Natural killer cell (primary cell): ENCODE data around the gene ARID2. TPM values are rescaled to one million over a fixed set of nuclear protein-coding genes. Genes with fewer than 3 reads are reported as not detected.

Experiments used
- ATAC-seq, 3 donors: fragments of 150-1000 bp in 2 of 3; fragments of 200-7000 bp in 1 of 3; cut with Tn5 transposase; 1 replicate in 1 of 3; 2 replicates in 2 of 3; pipeline ENCODE4 v1.10.0; 2021; ENCODE audit warnings: mild to moderate bottlenecking in 2 of 3, moderate library complexity in 2 of 3
- DNase-seq, 2 donors: peaks; one replicate each; pipeline versions ENCODE4 v3.0.0 to v3.0.0-alpha.2; 2013 to 2021; ENCODE audit warnings: mixed read lengths in 1 of 2
- H3K27ac ChIP-seq: one replicate; pipeline ENCODE4 v1.5.1; 2013; ENCODE audit warnings: mild to moderate bottlenecking, low read length
- H3K27me3 ChIP-seq: one replicate; pipeline ENCODE4 v1.6.1; 2013; ENCODE audit warnings: low read length; ENCODE audit not compliant: control insufficient read depth, insufficient read depth
- H3K36me3 ChIP-seq: one replicate; pipeline ENCODE4 v1.6.1; 2013; ENCODE audit warnings: low read length; ENCODE audit not compliant: control insufficient read depth, insufficient read depth
- H3K4me1 ChIP-seq: one replicate; pipeline ENCODE4 v1.6.1; 2013; ENCODE audit warnings: low read length; ENCODE audit not compliant: control insufficient read depth, insufficient read depth
- H3K4me3 ChIP-seq: one replicate; pipeline ENCODE4 v1.5.1; 2013; ENCODE audit warnings: low read length
- H3K9me3 ChIP-seq: one replicate; pipeline ENCODE4 v1.6.1; 2013; ENCODE audit warnings: low read length; ENCODE audit not compliant: control insufficient read depth, insufficient read depth
- H3K27ac Mint-ChIP-seq, 2 donors: one replicate each; pipeline ENCODE4 v1.8.0; 2022; ENCODE audit warnings: mild to moderate bottlenecking in 2 of 2, mixed read lengths in 2 of 2, moderate library complexity in 1 of 2
- H3K27me3 Mint-ChIP-seq, 2 donors: one replicate each; pipeline ENCODE4 v1.8.0; 2022; ENCODE audit warnings: low read depth in 2 of 2, mixed read lengths in 2 of 2
- H3K36me3 Mint-ChIP-seq: one replicate; pipeline ENCODE4 v1.8.0; 2022; ENCODE audit warnings: mixed read lengths
- H3K4me1 Mint-ChIP-seq, 2 donors: one replicate each; pipeline ENCODE4 v1.8.0; 2022; ENCODE audit warnings: mixed read lengths in 2 of 2
- H3K4me3 Mint-ChIP-seq: one replicate; pipeline ENCODE4 v1.8.0; 2022; ENCODE audit warnings: mild to moderate bottlenecking, moderate library complexity, mixed read lengths
- H3K9me3 Mint-ChIP-seq, 2 donors: one replicate each; pipeline ENCODE4 v1.8.0; 2022; ENCODE audit warnings: mixed read lengths in 2 of 2
- CTCF ChIP-seq: fragments of 200-600 bp; IDR thresholded peaks from one replicate; pipeline ENCODE4 v1.8.0; 2022; ENCODE audit warnings: antibody characterized with exemption
- WGBS: methylation state at CpG from one replicate; pipeline ENCODE4 v1.1.7; 2013; ENCODE audit warnings: missing lambda C conversion rate; ENCODE audit not compliant: insufficient coverage; 5-methylcytosine and 5-hydroxymethylcytosine counted together
- intact Hi-C: fragments of 100-400 bp; cut with micrococcal nuclease; formaldehyde crosslinking; loops from one replicate; pipeline ENCODE4 v1.14.2; 2022
- total RNA-seq, 4 donors: library from RNA; stranded (reverse); fragments of 120-200 nt in 1 of 4; gene quantifications; one replicate each; pipeline versions ENCODE4 v1.2.3 to v1.2.4, GENCODE V29; 2013 to 2022

ARID2 gene
- total RNA-seq, 3 donors from 2014 or later (not counting 1 experiment from before 2014, with no cell fraction given), result 75.2 to 95.7 (median 79.8) TPM

- no peaks in the 10 kb centered on the region for H3K36me3 Mint-ChIP-seq
- WGBS, result 96% methylated on average over 4 of the region's 4 CpGs
- intact Hi-C loops, result no loop called here
Observed at GRCh38 chr12:45893240-45893639, 163.7 kb downstream of the ARID2 start.

GRCh38 chr12:45895961-45896360 lies 166.5 kb downstream of the ARID2 start:
- H3K27ac Mint-ChIP-seq, result peak overlapping the region; percentile 65 to 76
- H3K36me3 ChIP-seq, result peaks cover 48% of the 10 kb centered on the region
- no peaks in the 10 kb centered on the region for H3K36me3 Mint-ChIP-seq

More at GRCh38 chr12:45893240-45893639, 163.7 kb downstream of the ARID2 start:
- Histone ChIP-seq H3K4me3 (no peak overlapping the region), H3K9me3 (no peaks in the 10 kb centered on the region), H3K36me3 (peaks cover 46% of the 10 kb centered on the region), H3K27ac (no peak overlapping the region), H3K27me3 (no peaks in the 10 kb centered on the region), H3K4me1 (peaks cover 7% of the 10 kb centered on the region)
- no peak overlapping the region for H3K4me3 Mint-ChIP-seq
- H3K9me3 Mint-ChIP-seq, result no peaks in the 10 kb centered on the region
- DNase-seq, result no peak
- TF ChIP-seq CTCF, result no peak
- H3K27ac Mint-ChIP-seq, result no peak overlapping the region
- H3K27me3 Mint-ChIP-seq, result no peaks in the 10 kb centered on the region
- ATAC-seq, result no peak
- peaks cover 25 to 27% of the 10 kb centered on the region in 2 donors for H3K4me1 Mint-ChIP-seq

GRCh38 chr12:45898094-45898493 lies 168.6 kb downstream of the ARID2 start:
- no peak for TF ChIP-seq CTCF
- WGBS, result no CpG with 5 or more reads among the region's 1 CpG
- H3K27ac ChIP-seq, result no peak overlapping the region
- H3K27me3 ChIP-seq, result no peaks in the 10 kb centered on the region
- Mint-ChIP-seq H3K4me3 (no peak overlapping the region), H3K27ac (no peak overlapping the region), H3K36me3 (no peaks in the 10 kb centered on the region), H3K27me3 (no peaks in the 10 kb centered on the region), H3K4me1 (peaks cover 22 to 27% of the 10 kb centered on the region in 2 donors), H3K9me3 (no peaks in the 10 kb centered on the region)
- DNase-seq (no peak), ATAC-seq (no peak)
- H3K36me3 ChIP-seq, result peaks cover 36% of the 10 kb centered on the region
- intact Hi-C loops, result no loop called here
- no peaks in the 10 kb centered on the region for H3K9me3 ChIP-seq
- H3K4me1 ChIP-seq, result peaks cover 7% of the 10 kb centered on the region
- H3K4me3 ChIP-seq, result no peak overlapping the region

More at GRCh38 chr12:45895961-45896360, 166.5 kb downstream of the ARID2 start:
- intact Hi-C loops, result loop anchor here (1.0 kb wide), 1 partner anchor 18 kb away; no protein-coding TSS in a partner anchor
- WGBS, result 59% methylated on average over 4 of the region's 4 CpGs
- no peaks in the 10 kb centered on the region for H3K27me3 Mint-ChIP-seq
- Histone ChIP-seq H3K9me3 (no peaks in the 10 kb centered on the region), H3K4me3 (no peak overlapping the region), H3K27ac (peak overlapping the region; percentile 41), H3K27me3 (no peaks in the 10 kb centered on the region), H3K4me1 (peaks cover 7% of the 10 kb centered on the region)
- H3K9me3 Mint-ChIP-seq, result no peaks in the 10 kb centered on the region
- peak overlapping the region; percentile 64 for H3K4me3 Mint-ChIP-seq
- peaks cover 27 to 31% of the 10 kb centered on the region in 2 donors for H3K4me1 Mint-ChIP-seq
- TF ChIP-seq CTCF, result no peak
- ATAC-seq, result peak in 2 of 3 donors; percentile 76 to 87
- no peak for DNase-seq

- Mint-ChIP-seq H3K9me3 (no peaks in the 10 kb centered on the region), H3K4me3 (no peak overlapping the region)
- intact Hi-C loops, result no loop called here
Observed at GRCh38 chr12:45907955-45908354, 178.4 kb downstream of the ARID2 start.

More at GRCh38 chr12:45907955-45908354, 178.4 kb downstream of the ARID2 start:
- H3K36me3 Mint-ChIP-seq, result no peaks in the 10 kb centered on the region
- H3K27ac Mint-ChIP-seq, result no peak overlapping the region
- no peak overlapping the region for H3K4me3 ChIP-seq
- H3K9me3 ChIP-seq, result no peaks in the 10 kb centered on the region
- H3K27me3 ChIP-seq, result no peaks in the 10 kb centered on the region
- H3K27me3 Mint-ChIP-seq, result no peaks in the 10 kb centered on the region
- no peak for ATAC-seq
- 53% methylated on average over 3 of the region's 4 CpGs for WGBS
- H3K27ac ChIP-seq, result no peak overlapping the region
- TF ChIP-seq CTCF, result no peak
- DNase-seq, result no peak
- peaks cover 19% of the 10 kb centered on the region for H3K36me3 ChIP-seq
- peaks cover 0 to 6% of the 10 kb centered on the region in 2 donors for H3K4me1 Mint-ChIP-seq
- no peaks in the 10 kb centered on the region for H3K4me1 ChIP-seq
